ENCODE measurements around the gene TLR5. TPM values are rescaled to one million over a fixed set of nuclear protein-coding genes. Genes with fewer than 3 reads are reported as not detected.

Gene TLR5
- total RNA-seq, 2 donors from 2014 or later: not detected

DNA sequence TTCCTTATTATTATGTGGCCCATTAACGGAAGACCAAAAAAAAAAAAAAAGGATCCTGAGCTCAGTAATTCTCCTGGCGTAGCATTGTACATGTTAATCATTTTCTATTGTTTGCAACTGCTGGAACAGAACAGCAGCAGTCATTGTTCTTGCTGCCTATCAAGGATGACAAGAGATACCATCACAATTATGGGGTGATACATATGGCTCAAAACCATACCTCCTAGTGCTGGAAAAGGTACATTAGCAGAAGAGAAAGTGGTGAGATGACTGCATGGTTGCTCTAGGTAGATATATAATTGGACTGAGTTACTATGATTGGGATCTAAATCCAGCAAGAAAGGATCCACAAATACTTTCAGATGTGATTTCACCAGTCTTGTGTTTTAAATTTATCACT is 13.3 kb upstream of the TLR5 start:
- TF ChIP-seq, protein P1, sequence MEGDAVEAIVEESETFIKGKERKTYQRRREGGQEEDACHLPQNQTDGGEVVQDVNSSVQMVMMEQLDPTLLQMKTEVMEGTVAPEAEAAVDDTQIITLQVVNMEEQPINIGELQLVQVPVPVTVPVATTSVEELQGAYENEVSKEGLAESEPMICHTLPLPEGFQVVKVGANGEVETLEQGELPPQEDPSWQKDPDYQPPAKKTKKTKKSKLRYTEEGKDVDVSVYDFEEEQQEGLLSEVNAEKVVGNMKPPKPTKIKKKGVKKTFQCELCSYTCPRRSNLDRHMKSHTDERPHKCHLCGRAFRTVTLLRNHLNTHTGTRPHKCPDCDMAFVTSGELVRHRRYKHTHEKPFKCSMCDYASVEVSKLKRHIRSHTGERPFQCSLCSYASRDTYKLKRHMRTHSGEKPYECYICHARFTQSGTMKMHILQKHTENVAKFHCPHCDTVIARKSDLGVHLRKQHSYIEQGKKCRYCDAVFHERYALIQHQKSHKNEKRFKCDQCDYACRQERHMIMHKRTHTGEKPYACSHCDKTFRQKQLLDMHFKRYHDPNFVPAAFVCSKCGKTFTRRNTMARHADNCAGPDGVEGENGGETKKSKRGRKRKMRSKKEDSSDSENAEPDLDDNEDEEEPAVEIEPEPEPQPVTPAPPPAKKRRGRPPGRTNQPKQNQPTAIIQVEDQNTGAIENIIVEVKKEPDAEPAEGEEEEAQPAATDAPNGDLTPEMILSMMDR (conservative IDR thresholded peaks at IDR 0.05): no peak
- H3K27ac Mint-ChIP-seq: no peak overlapping the region
- no peaks in the 10 kb centered on the region for H3K36me3 Mint-ChIP-seq (ENCODE audit: low read depth)
- Histone ChIP-seq H3K36me3 (ENCODE audit: control insufficient read depth, insufficient read depth, low read length) (no peaks in the 10 kb centered on the region), H3K9me3 (ENCODE audit: control insufficient read depth, low read length) (no peaks in the 10 kb centered on the region), H3K27me3 (ENCODE audit: control insufficient read depth, insufficient read depth, low read length, poor library complexity, severe bottlenecking) (no peaks in the 10 kb centered on the region), H3K4me1 (ENCODE audit: control insufficient read depth, insufficient read depth, low read length) (peaks cover 11% of the 10 kb centered on the region), H3K27ac (ENCODE audit: low read depth, low read length) (no peak overlapping the region), H3K4me3 (ENCODE audit: low read length) (no peak overlapping the region), H3K9ac (ENCODE audit: extremely low read depth, low read length, poor library complexity, severe bottlenecking) (no peak overlapping the region)
- no peak overlapping the region for H3K4me3 Mint-ChIP-seq
- DNase-seq: no peak
- H3K9me3 Mint-ChIP-seq: no peaks in the 10 kb centered on the region
- peaks cover 5% of the 10 kb centered on the region for H3K27me3 Mint-ChIP-seq (ENCODE audit: insufficient read depth)
- H3K4me1 Mint-ChIP-seq: peaks cover 34% of the 10 kb centered on the region
- 93% methylated on average over 2 of the region's 2 CpGs; no CpG with 5 or more reads in 1 of the 2 experiments for WGBS, 2 experiments (ENCODE audit: insufficient coverage in 1 of 2, insufficient read length in 1 of 2)

DNA sequence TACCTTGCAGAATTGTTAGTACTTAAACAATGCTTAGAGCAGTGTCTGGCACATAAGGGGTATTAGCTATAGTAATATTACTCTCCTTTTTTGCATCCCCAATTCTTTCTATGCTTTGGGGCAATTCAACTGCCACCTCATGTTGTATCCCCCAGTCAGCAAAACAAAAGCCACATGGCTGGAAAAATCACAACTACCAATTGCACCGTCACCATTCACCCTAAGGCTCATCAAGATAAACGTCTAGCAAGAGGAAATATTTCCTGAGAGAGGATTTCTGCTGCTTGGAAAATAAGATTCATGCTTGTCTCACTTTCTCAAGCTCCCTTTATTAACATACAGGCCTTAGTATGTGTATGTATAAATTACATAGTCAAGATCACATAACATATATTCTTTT is 12.1 kb upstream of the TLR5 start:
- H3K4me1 Mint-ChIP-seq: peaks cover 30% of the 10 kb centered on the region
- H3K27ac Mint-ChIP-seq: no peak overlapping the region
- H3K9me3 ChIP-seq (ENCODE audit: control insufficient read depth, low read length): no peaks in the 10 kb centered on the region
- peaks cover 11% of the 10 kb centered on the region for H3K4me1 ChIP-seq (ENCODE audit: control insufficient read depth, insufficient read depth, low read length)
- H3K27me3 ChIP-seq (ENCODE audit: control insufficient read depth, insufficient read depth, low read length, poor library complexity, severe bottlenecking): no peaks in the 10 kb centered on the region
- no peaks in the 10 kb centered on the region for H3K36me3 Mint-ChIP-seq (ENCODE audit: low read depth)
- H3K4me3 ChIP-seq (ENCODE audit: low read length): no peak overlapping the region
- no peaks in the 10 kb centered on the region for H3K9me3 Mint-ChIP-seq
- H3K9ac ChIP-seq (ENCODE audit: extremely low read depth, low read length, poor library complexity, severe bottlenecking): no peak overlapping the region
- peaks cover 5% of the 10 kb centered on the region for H3K27me3 Mint-ChIP-seq (ENCODE audit: insufficient read depth)
- H3K27ac ChIP-seq (ENCODE audit: low read depth, low read length): no peak overlapping the region
- no peak for DNase-seq
- TF ChIP-seq, protein P1 (conservative IDR thresholded peaks at IDR 0.05): no peak
- WGBS, 2 experiments (ENCODE audit: insufficient coverage in 1 of 2, insufficient read length in 1 of 2): 87% methylated on average over 2 of the region's 2 CpGs; no CpG with 5 or more reads in 1 of the 2 experiments
- H3K36me3 ChIP-seq (ENCODE audit: control insufficient read depth, insufficient read depth, low read length): no peaks in the 10 kb centered on the region
- H3K4me3 Mint-ChIP-seq: no peak overlapping the region

DNA sequence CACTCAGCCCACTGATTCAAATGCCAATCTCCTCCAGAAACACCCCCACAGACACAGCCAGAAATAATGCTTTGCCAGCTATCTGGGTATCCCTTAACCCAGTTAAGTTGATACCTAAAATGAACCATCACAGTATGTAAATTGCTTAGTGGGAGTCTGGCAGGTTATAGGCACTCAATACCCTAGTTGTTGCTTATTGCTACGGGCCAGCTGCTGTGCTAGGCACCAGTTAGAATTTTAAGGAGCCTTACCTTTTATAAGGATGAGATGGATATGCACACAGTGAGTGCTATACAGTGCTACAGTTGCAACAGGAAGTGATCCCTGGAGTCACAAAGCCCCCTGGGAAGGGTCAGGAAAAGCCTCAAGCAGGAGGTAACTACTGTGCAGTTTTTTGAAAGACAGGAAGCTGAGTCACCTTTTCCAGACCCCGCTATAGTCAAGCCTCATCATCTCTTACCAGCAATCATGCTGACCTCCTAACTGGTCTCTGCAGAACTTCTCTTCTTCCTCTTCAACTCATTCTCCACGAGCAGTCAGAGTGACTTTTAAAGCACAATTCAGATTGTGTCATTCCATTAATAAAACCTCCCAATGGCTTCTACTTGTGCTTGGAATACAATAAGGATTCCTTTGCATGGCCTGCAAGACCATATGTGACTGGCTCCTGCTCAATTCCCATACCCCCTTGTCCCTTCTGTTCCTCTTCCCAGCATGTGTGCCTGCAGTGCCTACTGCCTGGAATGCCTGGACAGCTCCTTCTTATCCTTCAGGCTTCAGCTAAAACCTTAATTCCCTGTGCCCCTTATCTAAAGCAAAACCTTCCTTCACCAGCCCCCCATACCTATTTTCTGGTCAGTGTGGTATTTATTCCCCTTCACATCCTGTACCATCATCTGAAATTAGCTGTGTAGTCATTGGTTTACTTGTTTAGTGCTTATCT is 10.4 kb upstream of the TLR5 start:
- Histone ChIP-seq H3K4me1 (ENCODE audit: control insufficient read depth, insufficient read depth, low read length) (peaks cover 11% of the 10 kb centered on the region), H3K27me3 (ENCODE audit: control insufficient read depth, insufficient read depth, low read length, poor library complexity, severe bottlenecking) (no peaks in the 10 kb centered on the region), H3K4me3 (ENCODE audit: low read length) (no peak overlapping the region), H3K36me3 (ENCODE audit: control insufficient read depth, insufficient read depth, low read length) (no peaks in the 10 kb centered on the region), H3K9me3 (ENCODE audit: control insufficient read depth, low read length) (no peaks in the 10 kb centered on the region), H3K9ac (ENCODE audit: extremely low read depth, low read length, poor library complexity, severe bottlenecking) (no peak overlapping the region), H3K27ac (ENCODE audit: low read depth, low read length) (no peak overlapping the region)
- TF ChIP-seq, protein P1 (conservative IDR thresholded peaks at IDR 0.05): no peak
- H3K27me3 Mint-ChIP-seq (ENCODE audit: insufficient read depth): no peaks in the 10 kb centered on the region
- WGBS, 2 experiments (ENCODE audit: insufficient coverage in 1 of 2, insufficient read length in 1 of 2): 73 to 88% methylated on average over 2 to 3 of the region's 3 CpGs
- no peak overlapping the region for H3K4me3 Mint-ChIP-seq
- H3K9me3 Mint-ChIP-seq: no peaks in the 10 kb centered on the region
- peaks cover 29% of the 10 kb centered on the region for H3K4me1 Mint-ChIP-seq
- DNase-seq: peak; percentile 57
- no peaks in the 10 kb centered on the region for H3K36me3 Mint-ChIP-seq (ENCODE audit: low read depth)
- no peak overlapping the region for H3K27ac Mint-ChIP-seq

All from endodermal cell (in vitro differentiated cells).